HG02571 (cell line): ENCODE measurements around the gene CA5B.
"Not testable (repeated sequence)": the region's sequence is repeated elsewhere in the genome, so short reads cannot be mapped to it uniquely, and the experiment has no call there.

Source experiments
- ATAC-seq: cut with Tn5 transposase; IDR thresholded peaks from one replicate; pipeline ENCODE4 v1.9.1; 2021; ENCODE audit warnings: mild to moderate bottlenecking, moderate library complexity; ENCODE audit not compliant: unreplicated experiment

CA5B gene

GRCh38 chrX:15747626-15748173 lies 9.6 kb downstream of the CA5B start:
- no peak for ATAC-seq

DNA sequence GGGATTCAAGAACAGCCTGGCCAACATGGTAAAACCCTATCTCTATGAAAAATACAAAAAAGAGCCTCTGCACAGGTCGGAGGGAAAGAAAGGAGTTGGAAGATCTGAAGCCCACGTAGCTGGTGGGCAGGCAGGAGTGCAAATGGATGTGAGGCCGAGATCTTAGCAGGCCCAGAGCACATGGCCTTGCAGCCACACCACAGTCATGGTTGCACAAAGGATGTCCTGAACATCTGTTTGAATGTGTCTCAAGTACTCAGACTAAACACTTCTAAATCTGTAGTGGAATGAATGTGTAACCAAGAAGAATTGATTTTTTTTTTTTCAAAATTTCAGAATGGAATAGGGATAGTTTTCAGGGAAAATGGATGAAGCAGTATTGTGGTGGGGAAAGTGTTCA lies 10.8 kb downstream of the CA5B start:
- ATAC-seq, result no peak

- peak; percentile 76 for ATAC-seq
These were observed 11.9 kb downstream of the CA5B start for GRCh38 chrX:15749642-15750610.

DNA sequence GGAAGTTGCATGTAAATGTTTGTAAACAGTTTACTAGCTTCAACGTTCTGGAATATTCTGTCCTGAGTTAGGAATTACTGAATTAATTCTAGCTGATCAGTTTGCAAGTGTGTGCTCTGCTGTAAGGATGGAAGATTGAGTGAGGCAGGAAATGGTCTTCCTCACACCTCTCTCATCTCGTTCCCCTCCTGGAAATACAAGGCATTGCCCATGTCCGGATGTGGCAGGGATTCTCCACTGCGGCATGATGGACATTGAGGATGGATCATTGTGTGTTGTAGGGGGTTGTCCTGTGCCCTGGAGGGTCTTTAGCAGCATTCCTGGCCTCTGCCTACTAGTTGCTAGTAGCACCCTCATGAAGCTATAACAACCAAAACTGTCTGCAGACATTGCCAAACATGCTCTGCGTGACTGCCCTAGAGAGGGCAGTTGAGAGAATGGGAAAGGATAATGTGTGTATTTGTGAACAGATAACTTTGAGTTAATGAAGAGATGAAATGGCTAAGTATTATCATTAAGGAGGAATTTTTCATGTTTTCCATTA lies 12.6 kb downstream of the CA5B start:
- no peak for ATAC-seq

DNA sequence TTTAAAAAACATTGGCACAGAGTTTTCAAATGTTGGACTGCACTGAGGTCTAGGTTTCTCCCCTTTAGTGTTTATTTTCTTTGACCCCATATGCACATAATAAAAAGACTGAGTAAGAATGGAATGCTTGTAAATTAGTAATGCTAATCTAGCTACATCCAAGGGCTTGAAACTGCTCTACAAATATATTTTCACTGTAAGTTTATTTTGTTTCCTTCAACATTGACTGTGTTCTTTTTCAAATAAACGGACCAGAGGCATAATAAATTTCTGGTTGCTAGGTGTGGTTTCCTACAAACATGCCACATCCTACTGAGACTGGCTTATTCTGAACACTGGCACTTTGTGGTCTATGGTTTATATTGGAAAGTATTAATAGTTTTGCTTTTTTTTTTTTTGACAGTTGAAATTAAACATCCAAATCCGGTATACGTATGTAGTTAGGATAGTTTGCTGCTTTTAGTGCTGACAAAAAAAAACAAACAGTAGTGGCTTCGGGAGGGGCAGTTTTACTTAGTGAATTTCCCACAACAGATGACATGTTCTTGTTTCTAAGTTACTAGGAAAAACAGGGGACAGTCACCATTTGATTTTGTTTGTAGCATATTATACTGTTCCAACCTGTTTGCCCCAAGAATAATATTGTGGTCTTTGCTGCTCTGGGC lies 13.2 kb downstream of the CA5B start:
- no peak for ATAC-seq

GRCh38 chrX:15755091-15755490 lies 17.0 kb downstream of the CA5B start:
- ATAC-seq, result no peak

- no peak for ATAC-seq
These were observed 20.1 kb downstream of the CA5B start for GRCh38 chrX:15758140-15758539.

DNA sequence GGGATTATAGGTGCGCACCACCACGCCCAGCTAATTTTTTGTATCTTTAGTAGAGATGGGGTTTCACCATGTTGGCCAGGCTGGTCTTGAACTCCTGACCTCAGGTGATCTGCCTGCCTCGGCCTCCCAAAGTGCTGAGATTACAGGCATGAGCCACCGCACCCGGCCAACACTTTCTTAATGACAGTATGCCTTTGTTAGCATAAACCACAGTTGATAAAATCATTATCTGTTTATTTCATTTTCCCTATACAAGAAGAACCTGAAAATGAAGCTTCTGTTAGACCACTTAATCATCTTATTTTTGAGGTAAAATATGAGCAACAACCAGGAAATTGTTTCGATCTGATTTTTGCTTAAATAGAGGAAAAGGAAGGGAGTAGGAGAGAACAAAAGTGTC lies 21.8 kb downstream of the CA5B start:
- not testable (repeated sequence) for ATAC-seq

DNA sequence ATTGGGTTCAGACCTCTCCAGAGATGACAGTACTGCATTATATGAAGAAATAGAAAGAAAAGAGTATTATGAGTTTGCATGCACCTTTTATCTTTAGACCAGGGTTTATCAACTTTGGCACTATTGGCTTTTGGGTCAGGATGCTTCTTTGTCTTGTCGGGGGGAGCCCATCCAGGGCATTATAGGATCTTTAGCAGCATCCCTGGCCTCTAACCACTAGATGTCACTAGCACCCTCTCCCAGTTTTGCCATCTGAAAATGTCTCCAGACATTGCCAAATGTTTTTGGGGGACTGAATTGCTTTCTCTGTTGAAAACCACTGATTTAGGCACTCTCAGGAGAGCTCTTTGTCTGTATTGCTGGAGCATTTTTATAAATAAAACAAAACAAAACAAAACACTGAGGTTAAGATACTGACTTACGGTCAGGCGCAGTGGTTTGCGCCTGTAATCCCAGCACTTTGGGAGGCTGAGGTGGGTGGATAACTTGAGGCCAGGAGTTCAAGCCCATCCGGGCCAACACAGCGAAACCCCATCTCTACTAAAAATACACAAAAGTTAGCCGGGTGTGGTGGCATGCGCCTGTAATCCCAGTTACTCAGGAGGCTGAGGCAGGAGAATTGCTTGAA lies 23.6 kb downstream of the CA5B start:
- no peak for ATAC-seq

GRCh38 chrX:15769300-15769954 lies 31.4 kb downstream of the CA5B start:
- ATAC-seq, result no peak

- no peak for ATAC-seq
These were observed 44.1 kb downstream of the CA5B start for GRCh38 chrX:15781961-15782699.

GRCh38 chrX:15785176-15785750 lies 47.2 kb downstream of the CA5B start:
- no peak for ATAC-seq

GRCh38 chrX:15786915-15787314 lies 48.8 kb downstream of the CA5B start:
- ATAC-seq, result no peak

DNA sequence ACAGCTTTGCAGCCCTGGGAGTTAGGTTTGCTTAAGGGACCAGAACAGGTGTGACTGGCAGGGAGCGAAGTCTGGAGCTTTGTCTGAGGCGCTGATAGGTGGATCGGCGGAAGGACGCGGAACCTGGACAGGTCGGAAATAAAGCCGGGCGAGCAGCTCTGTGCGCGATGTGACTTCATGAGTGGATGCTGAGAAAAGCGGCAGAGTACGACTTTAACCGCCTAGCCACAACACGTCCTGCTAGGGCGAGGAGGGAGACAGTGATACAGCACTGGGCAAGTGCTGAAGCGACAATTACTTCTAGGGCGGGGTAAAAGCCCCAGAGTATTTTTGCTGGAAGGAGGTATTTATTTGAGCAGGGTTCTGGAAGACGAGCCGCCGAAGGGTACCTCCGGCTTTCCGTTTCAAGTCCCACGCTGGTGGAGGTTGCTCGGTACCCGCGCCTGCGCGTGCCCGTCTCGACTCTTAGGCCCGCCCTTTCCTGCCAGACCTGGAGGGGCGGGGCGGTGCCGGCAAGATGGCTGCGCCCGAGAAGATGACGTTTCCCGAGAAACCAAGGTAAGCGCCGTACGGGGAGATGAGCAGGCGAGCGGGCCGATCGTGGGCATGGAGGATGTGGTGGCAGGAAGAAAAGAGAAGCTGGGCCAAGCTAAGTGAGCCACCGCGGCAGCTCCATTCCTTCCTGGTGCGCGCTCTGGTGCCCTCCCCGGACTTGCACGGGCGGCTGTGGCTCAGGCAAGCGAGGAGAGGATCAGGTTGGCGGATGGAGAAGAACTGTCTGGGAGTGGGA lies 52.1 kb downstream of the CA5B start, which contains the start of gene ZRSR2:
Gene ZRSR2 (plus strand): TSS at position 506 of the 790 bp plus-strand sequence. CDS start 12 bp downstream, at position 518.
- ATAC-seq, result peak; percentile 94

- ATAC-seq, result no peak
These were observed 52.8 kb downstream of the CA5B start for GRCh38 chrX:15790769-15791290.

GRCh38 chrX:15797707-15798106 lies 59.6 kb downstream of the CA5B start:
- no peak for ATAC-seq

- ATAC-seq, result no peak
These were observed 66.5 kb downstream of the CA5B start for GRCh38 chrX:15804563-15804962.

- ATAC-seq, result no peak
These were observed 70.2 kb downstream of the CA5B start for GRCh38 chrX:15808254-15808653.
